Stimulated activated CD4-positive, alpha-beta T cell treated with anti-CD3 and anti-CD28 coated beads, Interleukin-1b, Interleukin-23, amount 100 ng/mL, for 4 hours (primary cell): ENCODE measurements around the gene GSTA5.
"Not testable (repeated sequence)": the region's sequence is repeated elsewhere in the genome, so short reads cannot be mapped to it uniquely, and the experiment has no call there.

ENCODE experiments used
- DNase-seq, 2 donors: peaks; one replicate each; pipeline ENCODE4 v3.0.0-alpha.2; 2020; ENCODE audit warnings: low read depth in 2 of 2

Gene GSTA5

DNA sequence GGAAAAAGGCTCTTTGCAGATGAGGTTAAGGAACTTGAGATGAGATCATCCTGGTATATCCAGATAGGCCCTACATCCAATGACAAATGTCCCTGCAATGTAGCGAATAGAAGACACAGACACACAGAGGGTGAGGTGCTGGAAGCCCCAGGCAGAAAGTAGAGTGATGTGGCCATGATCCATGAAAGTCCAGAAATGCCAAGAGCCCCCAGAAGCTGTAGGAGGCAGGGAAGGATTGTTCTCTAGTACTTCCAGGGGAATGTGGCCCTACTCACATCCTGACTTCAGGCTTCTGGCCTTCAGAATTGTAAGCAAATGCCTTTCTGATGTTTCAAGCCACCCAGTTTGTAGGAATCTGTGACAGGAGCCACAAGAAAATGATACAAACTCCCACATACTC, 51.0 kb downstream of the GSTA5 start:
- not testable (repeated sequence) for DNase-seq

GRCh38 chr6:52788478-52788877, 52.1 kb downstream of the GSTA5 start:
- DNase-seq: no peak

- DNase-seq: no peak
Observed at GRCh38 chr6:52787917-52788316, 52.7 kb downstream of the GSTA5 start.

- DNase-seq: no peak
Observed at GRCh38 chr6:52786249-52786956, 54.2 kb downstream of the GSTA5 start.

DNA sequence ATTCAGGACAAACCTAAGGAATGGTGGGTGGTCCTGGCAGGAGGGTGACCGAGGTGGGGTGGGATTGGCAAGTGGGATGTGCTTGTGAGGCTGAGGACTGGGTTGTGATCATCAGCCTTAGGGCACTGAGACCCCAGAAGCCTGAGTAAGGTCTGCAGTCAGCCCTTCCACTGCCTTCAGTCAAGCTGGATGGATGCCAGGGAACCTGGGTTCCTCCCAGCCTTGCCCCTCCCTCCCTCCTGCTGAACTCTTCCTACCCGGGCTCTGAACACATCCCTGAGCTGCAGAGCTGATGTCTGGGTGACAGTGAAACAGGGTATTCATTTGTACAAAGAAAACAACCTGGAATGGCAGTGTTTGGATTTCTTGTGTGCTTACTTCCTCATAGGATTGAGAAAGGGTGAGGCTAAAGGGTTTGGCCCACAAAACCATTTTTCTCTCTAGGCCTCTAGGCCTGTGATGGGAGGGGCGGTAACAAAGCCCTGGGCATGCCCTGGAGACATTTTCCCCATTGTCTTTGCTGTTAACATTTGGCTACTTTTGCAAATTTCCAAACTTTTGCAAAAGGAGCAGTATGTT, 57.8 kb downstream of the GSTA5 start:
- not testable (repeated sequence) for DNase-seq

DNA sequence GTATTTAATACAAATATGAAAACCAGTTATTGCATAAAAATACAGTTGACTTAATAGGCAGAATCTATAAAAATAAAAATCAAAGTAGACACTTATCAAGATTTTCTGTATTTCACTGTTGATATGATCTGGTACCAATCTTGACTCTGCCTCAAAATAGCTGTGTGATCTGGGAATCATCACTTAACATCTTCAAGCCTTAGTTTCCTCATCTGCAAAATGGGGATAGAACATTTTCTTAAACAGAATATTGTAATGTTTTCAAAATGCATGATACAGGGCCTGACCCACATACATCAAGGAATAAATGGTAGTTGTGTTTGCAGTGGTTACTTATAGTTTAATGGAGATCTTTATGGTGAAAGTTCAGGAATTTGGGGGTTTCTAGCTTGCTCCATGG, 58.4 kb downstream of the GSTA5 start:
- DNase-seq: not testable (repeated sequence)
